Measurements from ENCODE around the gene SPAG8.

Gene SPAG8

DNA sequence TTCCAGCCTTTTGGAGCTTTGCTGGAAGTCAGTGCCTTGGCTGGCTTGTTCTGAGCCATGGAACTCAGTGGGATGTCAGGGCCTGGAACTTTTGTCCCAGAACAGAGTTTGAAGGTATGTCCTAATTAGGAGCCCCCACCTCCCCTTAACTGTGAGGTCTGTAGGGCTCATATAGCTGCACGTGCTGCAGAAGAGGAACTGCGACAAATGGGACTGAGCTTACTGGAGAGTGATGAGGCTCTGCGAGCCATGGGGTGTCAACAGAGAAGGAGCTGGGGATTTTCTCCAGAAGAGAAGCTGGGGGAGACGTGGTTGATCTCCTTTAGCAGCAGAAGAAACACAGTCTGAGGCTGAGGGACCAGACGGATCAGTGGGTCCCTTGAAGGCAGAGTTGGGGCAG, 27.9 kb upstream of the SPAG8 start:
- DNase-seq: no peak

DNA sequence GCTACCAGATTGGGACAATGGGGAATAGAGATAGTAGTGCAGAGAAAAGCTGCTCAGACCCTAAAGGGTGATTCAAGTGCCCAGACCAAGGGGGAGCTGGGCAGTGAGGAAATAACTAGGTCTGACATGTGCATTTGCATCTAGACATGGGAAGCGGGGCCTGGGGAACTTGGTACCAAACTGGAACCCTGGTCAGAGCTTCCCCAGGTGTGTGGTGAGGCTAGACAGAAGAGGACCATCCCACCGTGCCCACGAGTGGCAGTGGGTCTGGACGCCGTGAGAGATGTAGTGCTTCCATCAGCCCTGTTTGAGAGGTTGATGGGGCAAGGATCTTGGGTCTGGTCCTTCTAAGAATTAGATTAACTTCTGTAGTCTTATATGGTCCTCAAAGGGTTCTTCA, 24.5 kb upstream of the SPAG8 start:
- DNase-seq: no peak

DNA sequence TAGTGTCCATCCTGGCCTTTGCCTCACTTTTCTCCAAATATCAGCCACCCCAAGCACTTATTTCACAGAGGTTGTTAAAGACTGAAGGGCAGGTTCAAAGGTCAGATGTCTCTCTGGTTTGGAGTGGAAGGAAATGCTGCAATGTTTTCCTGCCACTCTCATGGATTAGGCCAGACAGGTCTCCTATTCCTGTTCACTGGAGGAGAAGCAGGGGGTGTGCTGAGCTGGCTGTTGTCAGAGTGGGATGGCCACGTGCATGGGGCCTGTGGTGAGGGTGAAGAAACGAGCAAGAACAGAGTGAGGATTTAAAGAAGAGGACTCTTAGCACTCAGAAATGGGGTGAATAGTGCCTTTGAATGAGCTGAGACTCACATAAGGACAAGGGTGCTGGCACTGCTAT, 23.7 kb upstream of the SPAG8 start:
- DNase-seq: no peak

DNA sequence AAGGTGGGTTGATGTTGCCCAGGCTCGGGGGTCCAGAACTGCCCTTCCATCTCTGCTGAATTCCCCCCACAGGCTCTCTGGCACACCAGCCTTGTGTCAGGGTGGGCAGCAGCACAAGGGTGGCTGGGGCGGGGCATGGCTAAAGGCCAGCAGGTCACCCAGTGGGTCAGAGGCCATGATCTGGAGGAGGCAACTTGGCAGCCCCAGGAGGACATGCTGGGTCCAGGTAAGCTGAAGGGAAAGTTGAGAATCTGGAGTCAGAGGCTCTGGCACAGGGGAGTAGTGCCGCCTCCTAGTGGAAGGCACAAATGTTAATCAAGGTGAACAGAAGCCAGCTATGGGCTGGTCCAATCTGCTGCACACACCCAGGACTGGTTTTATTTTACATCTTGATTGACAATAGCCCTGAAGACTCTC, 23.2 kb upstream of the SPAG8 start:
- DNase-seq: no peak

DNA sequence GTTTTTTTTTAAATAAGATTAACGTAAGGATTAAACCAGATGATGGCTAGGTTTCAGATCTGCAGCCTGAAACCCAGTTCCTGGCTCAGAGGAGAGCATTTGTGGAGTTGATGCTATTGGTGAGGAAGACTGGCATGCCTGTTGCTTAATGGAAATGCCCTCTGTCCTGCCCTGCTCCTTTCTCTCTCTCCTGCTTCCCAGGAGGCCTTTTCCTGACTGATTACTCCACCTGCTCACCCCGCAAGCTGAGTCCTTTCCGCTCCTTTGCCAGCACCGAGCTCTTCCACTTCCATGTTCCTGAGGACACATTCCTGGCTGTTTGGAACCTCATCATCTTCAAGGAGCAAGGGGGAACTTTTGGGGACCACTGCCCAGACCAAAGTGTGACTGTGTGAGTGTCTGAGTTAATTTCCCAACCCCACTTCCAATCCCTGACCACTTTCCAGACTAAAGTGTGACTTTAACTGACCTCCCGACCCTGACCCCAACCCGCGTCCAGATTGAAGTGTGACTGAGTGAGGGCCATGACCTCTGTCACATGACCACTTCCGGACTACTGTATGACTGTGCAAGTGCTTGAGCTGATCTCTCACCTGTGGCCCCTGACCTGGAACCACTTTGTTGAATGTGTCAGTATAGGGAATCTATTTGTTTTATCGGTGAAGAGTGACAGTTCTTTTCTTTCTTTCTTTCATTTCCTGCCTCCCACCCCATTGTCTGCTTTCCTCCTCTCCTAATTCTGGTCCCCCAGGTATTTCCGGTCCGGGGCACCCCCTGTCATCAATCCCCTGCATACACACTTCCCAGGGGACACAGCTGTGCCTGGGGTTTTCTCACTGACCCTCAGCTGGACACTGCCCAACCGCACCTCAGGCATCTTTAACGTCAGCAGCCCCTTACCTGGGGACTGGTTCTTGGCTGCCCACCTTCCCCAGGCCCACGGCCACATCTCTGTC, 22.5 kb upstream of the SPAG8 start:
- no peak for DNase-seq

DNA sequence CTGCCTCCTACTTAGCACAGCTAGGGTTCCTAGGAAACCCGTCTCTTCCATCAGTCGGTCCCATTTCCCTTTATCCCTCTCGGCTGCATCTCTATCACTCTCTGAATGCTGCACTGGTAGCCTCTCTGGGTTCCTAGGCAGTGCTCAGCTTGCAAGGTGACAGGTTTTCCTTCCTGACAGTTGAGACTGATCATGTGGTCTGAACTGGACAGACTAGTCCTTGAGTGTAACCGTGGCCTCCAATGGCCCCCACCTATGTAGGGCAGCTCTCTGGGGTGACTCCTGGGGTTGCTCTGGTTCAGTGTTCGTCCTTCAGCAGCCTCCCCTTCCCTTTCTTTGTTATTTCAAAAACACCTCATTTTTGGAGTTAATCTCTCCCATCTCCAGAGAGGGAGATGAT, 20.8 kb upstream of the SPAG8 start:
- DNase-seq: no peak

DNA sequence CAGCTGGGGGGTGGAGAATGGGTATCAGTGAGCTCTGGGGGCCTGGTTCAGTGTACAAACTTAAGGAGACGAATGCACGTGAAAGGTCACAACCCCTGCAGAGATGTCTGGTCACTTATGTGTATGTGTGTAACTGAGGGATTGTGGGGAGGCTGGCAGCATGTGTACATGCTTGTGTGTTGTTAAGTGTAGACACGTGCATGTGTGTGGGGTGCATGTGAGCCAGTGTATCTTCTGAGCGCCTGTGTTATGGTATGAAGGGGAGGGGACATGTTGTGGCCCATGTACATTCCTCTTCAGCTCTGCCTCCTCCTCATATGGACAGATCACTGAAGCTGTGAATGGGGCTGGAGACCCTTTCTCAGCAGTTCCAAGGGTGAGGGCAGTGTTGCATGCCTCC, 19.0 kb upstream of the SPAG8 start:
- DNase-seq: no peak

DNA sequence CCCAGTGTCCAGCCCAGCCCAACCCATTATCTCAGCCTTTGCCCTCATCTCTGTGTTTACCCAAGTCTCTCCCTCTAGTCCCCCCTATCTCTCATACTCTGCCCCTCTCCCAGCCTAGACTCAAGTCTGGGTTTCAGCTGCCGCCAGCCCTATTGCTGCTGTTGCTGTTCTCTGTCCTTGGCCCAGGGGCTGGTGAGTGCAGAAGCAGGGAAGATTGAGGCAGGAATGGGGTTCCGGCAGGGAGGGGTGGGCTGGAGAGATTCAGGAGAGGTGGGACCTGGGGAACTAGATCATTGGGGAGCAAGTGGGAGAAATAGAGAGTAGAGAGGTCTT, 17.7 kb upstream of the SPAG8 start:
- DNase-seq: no peak

DNA sequence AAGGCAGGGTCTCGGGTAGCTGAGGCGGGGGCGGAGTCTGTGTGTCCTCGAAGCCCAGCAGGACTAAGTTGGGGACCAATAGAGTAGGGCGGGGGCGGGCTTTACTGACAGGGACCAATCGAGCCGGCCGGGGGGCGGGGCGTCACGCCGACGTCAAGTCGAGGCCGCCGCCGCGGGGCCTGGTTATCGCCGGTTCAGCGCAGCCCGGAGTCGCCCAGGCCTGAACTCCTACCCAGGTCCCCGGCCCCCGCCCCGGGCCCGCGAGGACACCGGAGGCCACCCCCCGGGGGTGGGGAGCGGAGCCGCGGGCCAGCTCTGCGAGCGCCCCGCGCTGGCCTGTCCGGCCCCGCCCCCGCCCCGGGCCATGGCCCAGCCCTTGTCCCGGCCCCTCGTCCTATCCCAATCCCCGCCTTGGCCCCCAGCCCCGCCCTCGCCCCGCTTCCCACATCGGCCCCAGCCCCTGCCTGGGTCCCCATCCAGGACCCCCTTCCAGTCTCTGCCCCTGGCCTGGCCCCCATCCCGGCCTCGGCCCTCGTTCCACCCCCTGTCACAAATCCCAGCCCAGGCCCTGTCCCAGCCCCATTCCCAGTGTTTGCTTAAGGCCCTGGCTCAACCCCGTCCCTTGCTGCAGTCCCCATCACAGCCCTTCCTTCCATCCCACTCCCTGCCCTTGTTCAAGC, 17.2 kb upstream of the SPAG8 start, which contains the start of gene TMEM8B:
TSS of gene TMEM8B (plus strand) at position 145 of the 680 bp plus-strand sequence. CDS start at position 365, 220 bp downstream.
- DNase-seq: peak; percentile 30 to 72

DNA sequence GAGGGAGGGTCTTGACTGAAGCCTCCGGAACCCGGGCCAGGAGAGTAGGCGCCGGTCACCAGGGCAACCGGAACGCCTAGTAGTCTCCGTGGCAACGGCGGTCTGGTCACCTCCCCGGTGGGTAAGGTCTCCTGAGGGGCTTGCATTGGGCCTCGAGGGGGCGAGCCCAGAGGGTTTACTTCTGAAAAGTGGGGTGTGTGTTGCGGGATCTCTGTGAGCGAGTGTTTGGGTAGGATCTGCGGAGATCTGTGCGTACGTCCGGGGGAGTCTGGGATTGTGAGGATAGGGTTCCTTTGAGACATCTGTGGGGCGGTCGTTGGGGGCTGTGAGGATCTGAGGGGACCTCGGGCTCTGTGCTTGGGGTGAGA, 16.6 kb upstream of the SPAG8 start, which contains the start of gene FAM221B:
TSS of gene FAM221B (minus strand) at position 17 of the 368 bp plus-strand sequence. CDS start 2,571 bp downstream, outside the sequence.
- DNase-seq: no peak

DNA sequence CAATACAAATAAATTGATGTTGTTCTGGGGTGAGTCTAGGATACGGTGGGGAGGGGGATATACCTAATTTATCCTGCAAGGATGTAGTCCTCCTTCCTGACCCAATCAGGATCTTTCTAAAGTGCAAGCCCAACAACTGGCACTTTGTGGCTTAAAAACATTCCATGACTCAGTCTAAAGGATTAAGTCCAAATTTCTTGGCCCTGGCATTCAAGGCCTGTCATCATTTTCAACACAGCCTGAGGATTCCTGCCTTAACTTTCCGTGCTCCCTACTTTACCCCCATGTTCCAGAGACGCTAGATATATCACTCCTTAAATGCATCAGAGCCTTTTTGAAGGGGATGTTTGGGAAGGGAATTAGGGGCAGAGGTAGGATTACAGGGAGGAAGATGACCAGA, 15.4 kb upstream of the SPAG8 start:
- no peak for DNase-seq

DNA sequence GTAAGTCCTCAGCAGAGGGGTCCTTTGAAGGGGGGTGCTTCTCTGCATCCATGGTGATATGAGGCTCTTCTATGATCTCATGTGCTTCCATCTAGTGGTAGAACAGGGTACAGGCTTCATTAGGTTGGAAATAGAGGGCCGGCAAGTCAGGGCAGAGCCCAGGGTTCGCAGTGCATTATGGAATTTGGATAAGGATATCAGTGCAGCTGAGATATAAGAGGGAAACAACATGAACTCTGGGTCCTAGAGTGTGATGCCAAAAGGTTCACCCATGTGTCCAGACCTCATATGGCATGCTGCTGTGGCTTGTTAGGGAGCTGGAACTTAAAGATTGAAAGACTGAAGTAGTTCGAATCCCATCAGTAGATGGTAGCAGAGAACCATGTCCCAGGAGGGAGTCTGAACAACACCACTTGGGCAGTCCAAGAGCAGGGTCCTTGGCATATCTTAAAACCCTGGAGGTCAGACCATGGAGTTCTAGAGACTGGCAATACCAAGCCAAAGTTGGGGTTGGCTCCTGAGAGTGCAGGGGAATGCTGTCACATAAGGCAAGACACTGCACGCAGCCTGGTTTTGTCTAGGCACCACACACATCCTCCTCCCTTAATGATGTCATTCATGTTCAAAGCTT, 14.1 kb upstream of the SPAG8 start:
- DNase-seq: peak in 1 of 2 experiments; percentile 40

DNA sequence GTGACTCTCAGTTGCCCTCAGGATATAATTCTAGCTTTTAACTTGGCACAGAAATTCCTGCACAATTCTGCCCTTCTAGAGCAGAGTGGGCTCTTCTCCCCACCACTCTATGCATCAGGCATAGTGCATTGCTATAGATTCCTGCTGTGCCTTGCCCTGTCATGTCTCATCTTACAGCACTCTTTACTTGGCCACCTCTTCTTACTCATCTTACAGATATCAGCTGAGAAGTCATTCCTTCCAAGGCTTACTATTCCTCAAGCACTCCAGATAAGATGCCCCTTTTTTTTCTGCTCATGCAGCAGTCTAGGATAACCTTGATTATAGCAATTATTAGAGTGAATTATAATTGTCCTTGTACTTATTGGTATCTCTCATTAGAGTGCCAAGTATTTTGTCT, 10.9 kb upstream of the SPAG8 start:
- no peak for DNase-seq

DNA sequence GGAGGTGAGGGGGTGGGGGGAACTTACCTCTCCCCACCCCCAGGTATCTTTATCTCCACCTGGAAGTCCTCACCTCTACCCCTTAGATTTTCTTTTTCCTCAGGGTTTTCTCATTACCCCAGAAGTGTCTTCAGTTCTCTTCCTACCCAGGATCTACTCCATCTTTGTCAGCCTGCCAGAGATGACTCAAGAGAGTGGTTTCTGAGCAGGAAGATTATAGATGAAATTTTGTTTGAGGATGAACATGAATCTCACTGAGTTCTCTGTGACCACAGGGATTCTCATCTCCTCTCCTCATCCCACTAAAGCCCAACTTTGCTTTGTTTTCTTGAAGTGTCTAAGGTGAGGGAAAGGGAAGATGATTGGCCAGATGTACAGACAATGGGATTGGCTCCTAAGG, 8.0 kb upstream of the SPAG8 start:
- no peak for DNase-seq

DNA sequence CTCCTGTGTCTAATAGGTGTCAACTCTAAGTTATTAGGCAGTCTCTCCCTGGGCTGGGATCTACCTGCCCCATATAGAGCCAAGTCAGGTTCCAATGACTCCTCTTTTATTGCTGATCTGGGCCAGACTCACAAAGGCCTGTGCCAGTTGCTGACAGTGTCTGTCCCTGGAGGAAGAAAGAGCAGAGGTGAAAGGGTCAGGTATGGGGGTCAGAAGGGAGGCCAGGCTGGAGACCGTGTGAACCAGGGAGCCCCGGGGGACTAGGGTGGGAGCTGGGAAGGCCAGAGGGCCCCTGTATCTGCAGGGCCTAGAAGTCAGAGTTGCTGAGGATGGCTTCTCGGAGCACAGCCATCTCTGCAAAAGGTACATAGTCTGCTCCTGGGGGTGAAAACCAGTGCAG, 6.3 kb upstream of the SPAG8 start:
- DNase-seq: no peak

DNA sequence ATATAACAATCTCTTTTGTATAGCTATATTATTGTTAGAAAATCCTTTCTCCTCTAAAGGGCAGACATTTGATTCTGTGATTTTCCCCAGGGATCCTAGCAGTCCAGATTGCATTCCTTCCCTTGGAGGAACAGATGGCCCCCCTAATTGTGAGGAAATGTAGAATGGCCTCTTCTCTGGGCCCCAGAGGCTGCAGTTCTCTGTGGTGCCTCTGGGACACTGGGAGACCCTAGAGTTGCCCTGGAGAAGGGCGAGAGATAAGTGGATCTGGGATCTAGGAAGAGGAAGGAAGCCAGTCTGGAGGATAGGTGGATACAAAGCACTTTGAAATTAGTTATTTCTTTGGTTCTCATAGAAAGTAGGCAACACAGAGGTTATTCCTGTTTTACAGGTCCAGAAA, 4.6 kb upstream of the SPAG8 start:
- DNase-seq: no peak

DNA sequence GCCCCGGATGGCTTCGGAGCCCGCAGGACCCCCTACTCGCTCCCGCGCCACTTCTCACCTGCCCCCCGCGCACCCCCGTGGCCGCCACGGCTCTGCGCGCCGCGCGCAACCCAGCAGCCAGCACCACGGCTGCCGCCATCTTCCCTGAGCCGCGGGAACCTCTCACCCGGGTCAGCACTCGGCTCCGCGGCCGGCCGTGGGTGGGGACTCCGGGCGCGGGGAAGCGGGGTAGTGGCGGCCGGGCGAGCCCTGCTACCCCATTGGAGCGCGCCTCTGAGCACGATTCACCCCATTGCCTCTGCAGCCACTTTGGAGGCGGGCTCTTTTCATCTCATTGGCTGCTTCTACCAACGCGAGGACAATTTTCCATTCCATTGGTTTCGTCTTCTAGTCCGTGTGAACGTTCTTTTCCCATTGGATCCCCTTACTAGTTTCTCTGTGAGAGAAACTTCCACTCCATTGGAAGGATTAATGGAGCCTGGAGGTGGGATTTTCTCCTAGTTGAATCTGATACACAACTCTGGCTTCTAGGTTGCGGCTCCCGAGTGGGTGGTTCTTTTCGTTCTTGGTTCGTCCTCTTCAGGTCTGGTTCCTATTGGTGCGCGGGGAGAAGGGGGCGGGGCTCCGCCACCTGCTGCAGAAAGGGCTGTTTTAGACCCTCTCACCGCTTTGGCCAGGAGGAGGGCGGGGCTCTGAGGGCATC, 2.9 kb upstream of the SPAG8 start, which contains the start of gene HINT2:
TSS of gene HINT2 (minus strand) at position 202 of the 703 bp plus-strand sequence. CDS start at position 139, 63 bp downstream.
- DNase-seq: peak; percentile 88 to 98

DNA sequence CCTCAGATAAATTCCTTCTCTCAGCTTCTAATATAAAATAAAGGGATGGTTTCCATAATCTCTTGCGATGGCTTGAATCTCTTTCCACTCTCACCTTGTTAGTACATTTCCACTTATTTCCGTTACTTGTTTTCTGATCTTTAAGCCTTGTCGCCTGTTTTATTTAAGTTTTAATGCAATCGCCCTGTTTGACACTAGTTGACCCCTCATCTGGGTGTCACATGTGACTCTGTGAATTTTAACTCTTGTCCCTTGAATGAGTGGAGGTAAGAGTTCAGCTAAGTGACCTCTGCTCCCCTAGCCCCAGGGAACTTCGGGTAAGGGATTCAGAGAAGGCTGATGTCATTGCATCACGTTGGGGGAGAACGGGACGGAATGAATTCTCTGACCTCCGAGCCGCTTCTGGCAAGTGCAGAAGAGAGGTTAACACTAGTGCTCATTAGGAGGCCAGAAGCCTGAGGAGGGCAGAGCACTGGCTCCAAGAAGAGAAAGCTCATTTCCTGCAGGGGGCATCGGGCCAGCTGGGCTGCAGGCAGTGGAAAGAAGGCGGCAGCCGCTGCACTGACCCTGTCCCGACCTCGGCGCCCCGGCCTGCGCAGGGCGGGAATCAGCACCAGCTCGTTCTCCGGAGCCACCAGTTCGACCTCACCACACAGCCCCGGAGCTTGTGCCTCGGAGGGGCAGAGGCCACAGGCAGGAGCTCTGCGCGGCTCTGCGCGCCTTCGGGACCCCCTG, 2.2 kb upstream of the SPAG8 start:
- peak in 1 of 2 experiments; percentile 37 for DNase-seq

DNA sequence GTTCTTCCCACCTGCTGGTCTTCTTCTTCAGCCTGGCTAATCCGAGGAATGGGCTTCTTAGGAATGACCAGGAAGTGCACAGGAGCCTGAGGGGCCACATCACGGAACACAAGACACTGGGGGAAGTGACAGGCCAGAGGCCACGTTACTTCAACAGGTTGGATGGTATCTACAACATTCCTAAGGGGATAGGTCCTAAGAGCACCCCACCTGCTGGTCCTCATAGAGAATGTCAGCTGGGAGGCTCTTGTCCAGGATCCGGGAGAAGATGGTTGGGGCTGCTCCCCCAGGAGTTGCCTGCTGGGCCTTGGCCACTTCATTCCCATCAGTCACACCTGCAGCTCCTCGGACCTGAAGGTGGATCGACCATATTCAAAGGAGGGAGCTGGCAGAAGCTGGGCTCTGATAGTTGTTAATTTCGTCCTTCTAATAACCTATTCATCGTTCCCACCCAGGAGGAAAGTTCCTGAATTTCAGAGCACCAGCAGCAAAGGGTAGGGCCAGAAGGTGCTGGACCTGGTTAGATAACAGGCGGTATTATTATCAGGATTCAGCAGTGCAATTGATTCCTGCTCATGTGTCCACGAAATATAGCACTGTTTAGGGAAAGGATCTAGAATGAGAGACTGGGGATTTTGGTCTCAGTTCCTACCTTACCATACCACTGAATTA, 1.5 kb upstream of the SPAG8 start:
- peak in 1 of 2 experiments; percentile 31 for DNase-seq

DNA sequence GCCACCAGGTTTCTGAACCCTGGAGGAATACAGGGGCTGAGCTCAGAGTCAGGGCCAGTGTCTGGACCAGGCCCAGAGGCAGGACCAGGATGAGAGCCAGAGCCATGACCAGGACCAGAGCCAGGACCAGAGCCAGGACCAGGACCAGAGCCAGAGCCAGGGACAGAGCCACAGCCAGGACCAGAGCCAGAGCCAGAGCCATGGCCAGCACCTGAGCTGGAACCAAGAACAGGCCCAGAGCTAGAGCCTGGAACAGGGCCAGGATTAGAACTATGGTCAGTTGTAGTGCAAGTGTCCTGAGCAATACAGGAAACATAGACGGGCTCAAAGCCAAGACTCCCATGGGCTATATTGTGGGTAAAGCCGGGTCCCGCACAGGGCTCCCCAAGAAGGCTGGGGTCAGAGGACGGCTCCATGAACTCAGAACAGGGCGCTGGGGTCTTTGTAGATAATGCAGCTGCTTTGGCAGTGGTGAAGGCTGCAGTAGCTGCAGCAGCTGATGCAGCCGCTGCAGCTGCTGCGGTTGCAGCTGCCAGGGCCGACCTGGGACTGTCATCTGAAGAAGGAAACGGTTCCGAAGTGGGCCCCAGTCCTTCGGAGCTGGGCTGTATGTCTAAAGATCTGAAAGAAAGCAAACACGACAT, 559 bp downstream of the SPAG8 start:
- DNase-seq: no peak

DNA sequence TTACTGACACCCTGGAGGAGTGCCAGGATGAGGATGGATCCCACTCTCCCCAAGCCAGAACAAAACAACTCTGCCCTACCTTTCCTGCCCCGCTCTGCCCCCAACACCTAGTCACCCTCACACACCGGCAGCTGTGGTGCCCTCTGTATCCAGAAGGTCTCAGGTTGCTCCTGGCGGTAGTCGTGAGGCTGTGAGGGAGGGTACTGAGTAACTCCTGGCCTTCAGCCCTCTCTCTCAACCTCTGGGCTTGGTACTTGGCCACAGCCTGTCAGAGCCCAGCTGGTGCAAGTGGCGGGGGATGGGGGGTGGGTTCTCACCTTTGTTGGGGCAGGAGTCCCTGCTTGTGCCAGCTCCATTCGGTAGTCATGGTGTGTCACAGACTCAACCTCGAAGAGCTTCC, 1.9 kb downstream of the SPAG8 start:
- no peak for DNase-seq

Data from SW 1271 (cell line).